HEK293T (cell line): ENCODE measurements around the gene TSEN54.

ENCODE experiments used
- CTBP1 ChIP-seq: fragments of 450-650 bp; IDR thresholded peaks from 2 replicates; pipeline ENCODE4 v1.6.1; 2016; ENCODE audit warnings: borderline replicate concordance
- FOXM1 ChIP-seq: fragments of 450-650 bp; IDR thresholded peaks from 2 replicates; pipeline ENCODE4 v1.6.1; 2017; ENCODE audit warnings: mild to moderate bottlenecking, borderline replicate concordance
- L3MBTL2 ChIP-seq: fragments of 450-650 bp; conservative IDR thresholded peaks from 2 replicates; pipeline ENCODE4 v1.6.1; 2016; ENCODE audit warnings: mild to moderate bottlenecking
- TARDBP ChIP-seq: fragments of 450-650 bp; IDR thresholded peaks from 2 replicates; pipeline ENCODE4 v1.6.1; 2016
- ZNF384 ChIP-seq: fragments of 450-650 bp; IDR thresholded peaks from 2 replicates; pipeline ENCODE4 v1.6.1; 2016

- TF ChIP-seq ZNF384 (no peak), TARDBP (no peak), L3MBTL2 (no peak), FOXM1 (no peak), CTBP1 (no peak)
Observed at GRCh38 chr17:75468291-75468754, 48.0 kb upstream of the TSEN54 start.
